ENCODE measurements around the gene CNPY4.

Gene CNPY4

GRCh38 chr7:100119970-100120732 lies 717 bp downstream of the CNPY4 start:
- no peak for TF ChIP-seq CTCF (conservative IDR thresholded peaks at IDR 0.05; ENCODE audit: low read length)
- H3K4me3 ChIP-seq (ENCODE audit: low read length), result peak overlapping the region; percentile 96
- peak; percentile 57 for DNase-seq (ENCODE audit: low read depth)

- TF ChIP-seq CTCF (conservative IDR thresholded peaks at IDR 0.05; ENCODE audit: low read length), result no peak
- H3K4me3 ChIP-seq (ENCODE audit: low read length), result peak overlapping the region; percentile 96
These were observed 1.3 kb downstream of the CNPY4 start for GRCh38 chr7:100120733-100121036.

GRCh38 chr7:100122067-100122466 lies 2.6 kb downstream of the CNPY4 start:
- H3K4me3 ChIP-seq (ENCODE audit: low read length), result no peak overlapping the region
- no peak for DNase-seq (ENCODE audit: low read depth)
- no peak for TF ChIP-seq CTCF (conservative IDR thresholded peaks at IDR 0.05; ENCODE audit: low read length)

More at GRCh38 chr7:100120733-100121036, 1.3 kb downstream of the CNPY4 start:
- no peak for DNase-seq (ENCODE audit: low read depth)

GRCh38 chr7:100122568-100122967 lies 3.1 kb downstream of the CNPY4 start:
- no peak for TF ChIP-seq CTCF (conservative IDR thresholded peaks at IDR 0.05; ENCODE audit: low read length)
- DNase-seq (ENCODE audit: low read depth), result no peak
- no peak overlapping the region for H3K4me3 ChIP-seq (ENCODE audit: low read length)

GRCh38 chr7:100124301-100125230 lies 5.1 kb downstream of the CNPY4 start:
- TF ChIP-seq CTCF (conservative IDR thresholded peaks at IDR 0.05; ENCODE audit: low read length), result no peak
- no peak for DNase-seq (ENCODE audit: low read depth)
- H3K4me3 ChIP-seq (ENCODE audit: low read length), result no peak overlapping the region

GRCh38 chr7:100126239-100126930 lies 7.0 kb downstream of the CNPY4 start:
- no peak for TF ChIP-seq CTCF (conservative IDR thresholded peaks at IDR 0.05; ENCODE audit: low read length)
- DNase-seq (ENCODE audit: low read depth), result no peak
- peak overlapping the region; percentile 93 for H3K4me3 ChIP-seq (ENCODE audit: low read length)
